ENCODE data around the gene PAPPA2. TPM values are rescaled to one million over a fixed set of nuclear protein-coding genes. Genes with fewer than 3 reads are reported as not detected.

The PAPPA2 gene
- total RNA-seq, 1 experiment from 2014 or later: 0.03 TPM

DNA sequence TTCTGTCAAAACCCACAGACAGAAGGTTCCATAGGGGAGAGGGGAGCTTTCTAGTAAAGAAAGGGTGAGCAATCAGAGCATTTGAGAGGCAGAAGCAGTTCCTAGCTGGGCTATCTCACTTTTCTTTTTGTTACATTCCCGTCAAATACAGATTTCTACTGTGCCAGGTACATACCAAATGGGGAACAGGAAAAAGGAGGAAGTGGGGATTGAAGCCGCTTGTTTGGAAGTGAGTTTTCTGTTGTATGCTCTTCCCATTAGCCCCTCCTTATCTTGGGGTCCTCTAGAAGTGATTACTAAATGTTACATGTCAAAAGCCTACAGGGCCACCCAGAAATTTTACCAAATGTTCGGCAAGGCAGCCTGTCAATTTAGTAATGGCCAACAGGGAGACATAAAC, 116.1 kb downstream of the PAPPA2 start:
- DNase-seq (ENCODE audit: low read depth, low spot score) (no peak), ATAC-seq (no peak)
- Histone ChIP-seq H3K4me1 (ENCODE audit: control insufficient read depth, insufficient read depth, low read length) (no peaks in the 10 kb centered on the region), H3K27ac (ENCODE audit: low read length) (no peak overlapping the region), H3K27me3 (ENCODE audit: control insufficient read depth, insufficient read depth, low read length) (no peaks in the 10 kb centered on the region), H3K4me3 (ENCODE audit: low read depth in 2 of 2, low read length in 2 of 2) (no peak overlapping the region), H3K36me3 (ENCODE audit: control insufficient read depth, insufficient read depth, low read length) (no peaks in the 10 kb centered on the region), H3K9me3 (ENCODE audit: control insufficient read depth, insufficient read depth, low read depth, low read length) (no peaks in the 10 kb centered on the region)
- in situ Hi-C loops (cut with HindIII; ENCODE audit: low pct_unique_long_range_greater_than_20kb, low sequenced_read_pairs) (no loop called here), intact Hi-C loops (cut with micrococcal nuclease; ENCODE audit: unreplicated experiment) (no loop called here)
- TF ChIP-seq TCF7L2 (IDR thresholded peaks at IDR 0.05; ENCODE audit: low read depth, low read length): no peak
- TF ChIP-seq SIN3A (IDR thresholded peaks at IDR 0.05; ENCODE audit: borderline replicate concordance, insufficient read depth, low read depth, low read length): no peak
- TF ChIP-seq, protein P1, sequence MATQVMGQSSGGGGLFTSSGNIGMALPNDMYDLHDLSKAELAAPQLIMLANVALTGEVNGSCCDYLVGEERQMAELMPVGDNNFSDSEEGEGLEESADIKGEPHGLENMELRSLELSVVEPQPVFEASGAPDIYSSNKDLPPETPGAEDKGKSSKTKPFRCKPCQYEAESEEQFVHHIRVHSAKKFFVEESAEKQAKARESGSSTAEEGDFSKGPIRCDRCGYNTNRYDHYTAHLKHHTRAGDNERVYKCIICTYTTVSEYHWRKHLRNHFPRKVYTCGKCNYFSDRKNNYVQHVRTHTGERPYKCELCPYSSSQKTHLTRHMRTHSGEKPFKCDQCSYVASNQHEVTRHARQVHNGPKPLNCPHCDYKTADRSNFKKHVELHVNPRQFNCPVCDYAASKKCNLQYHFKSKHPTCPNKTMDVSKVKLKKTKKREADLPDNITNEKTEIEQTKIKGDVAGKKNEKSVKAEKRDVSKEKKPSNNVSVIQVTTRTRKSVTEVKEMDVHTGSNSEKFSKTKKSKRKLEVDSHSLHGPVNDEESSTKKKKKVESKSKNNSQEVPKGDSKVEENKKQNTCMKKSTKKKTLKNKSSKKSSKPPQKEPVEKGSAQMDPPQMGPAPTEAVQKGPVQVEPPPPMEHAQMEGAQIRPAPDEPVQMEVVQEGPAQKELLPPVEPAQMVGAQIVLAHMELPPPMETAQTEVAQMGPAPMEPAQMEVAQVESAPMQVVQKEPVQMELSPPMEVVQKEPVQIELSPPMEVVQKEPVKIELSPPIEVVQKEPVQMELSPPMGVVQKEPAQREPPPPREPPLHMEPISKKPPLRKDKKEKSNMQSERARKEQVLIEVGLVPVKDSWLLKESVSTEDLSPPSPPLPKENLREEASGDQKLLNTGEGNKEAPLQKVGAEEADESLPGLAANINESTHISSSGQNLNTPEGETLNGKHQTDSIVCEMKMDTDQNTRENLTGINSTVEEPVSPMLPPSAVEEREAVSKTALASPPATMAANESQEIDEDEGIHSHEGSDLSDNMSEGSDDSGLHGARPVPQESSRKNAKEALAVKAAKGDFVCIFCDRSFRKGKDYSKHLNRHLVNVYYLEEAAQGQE (IDR thresholded peaks at IDR 0.05; ENCODE audit: insufficient read depth in 1 of 2, low read depth in 2 of 2, low read length in 1 of 2): no peak
- TF ChIP-seq, protein P2, sequence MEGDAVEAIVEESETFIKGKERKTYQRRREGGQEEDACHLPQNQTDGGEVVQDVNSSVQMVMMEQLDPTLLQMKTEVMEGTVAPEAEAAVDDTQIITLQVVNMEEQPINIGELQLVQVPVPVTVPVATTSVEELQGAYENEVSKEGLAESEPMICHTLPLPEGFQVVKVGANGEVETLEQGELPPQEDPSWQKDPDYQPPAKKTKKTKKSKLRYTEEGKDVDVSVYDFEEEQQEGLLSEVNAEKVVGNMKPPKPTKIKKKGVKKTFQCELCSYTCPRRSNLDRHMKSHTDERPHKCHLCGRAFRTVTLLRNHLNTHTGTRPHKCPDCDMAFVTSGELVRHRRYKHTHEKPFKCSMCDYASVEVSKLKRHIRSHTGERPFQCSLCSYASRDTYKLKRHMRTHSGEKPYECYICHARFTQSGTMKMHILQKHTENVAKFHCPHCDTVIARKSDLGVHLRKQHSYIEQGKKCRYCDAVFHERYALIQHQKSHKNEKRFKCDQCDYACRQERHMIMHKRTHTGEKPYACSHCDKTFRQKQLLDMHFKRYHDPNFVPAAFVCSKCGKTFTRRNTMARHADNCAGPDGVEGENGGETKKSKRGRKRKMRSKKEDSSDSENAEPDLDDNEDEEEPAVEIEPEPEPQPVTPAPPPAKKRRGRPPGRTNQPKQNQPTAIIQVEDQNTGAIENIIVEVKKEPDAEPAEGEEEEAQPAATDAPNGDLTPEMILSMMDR (IDR thresholded peaks at IDR 0.05): no peak
- no peak for TF ChIP-seq POLR2AphosphoS5 (IDR thresholded peaks at IDR 0.05; ENCODE audit: low read depth, low read length)
- no TSS peak for BruUV-seq (replicated peaks)
- ChIA-PET POLR2A (no interaction called here), CTCF (no interaction called here)

DNA sequence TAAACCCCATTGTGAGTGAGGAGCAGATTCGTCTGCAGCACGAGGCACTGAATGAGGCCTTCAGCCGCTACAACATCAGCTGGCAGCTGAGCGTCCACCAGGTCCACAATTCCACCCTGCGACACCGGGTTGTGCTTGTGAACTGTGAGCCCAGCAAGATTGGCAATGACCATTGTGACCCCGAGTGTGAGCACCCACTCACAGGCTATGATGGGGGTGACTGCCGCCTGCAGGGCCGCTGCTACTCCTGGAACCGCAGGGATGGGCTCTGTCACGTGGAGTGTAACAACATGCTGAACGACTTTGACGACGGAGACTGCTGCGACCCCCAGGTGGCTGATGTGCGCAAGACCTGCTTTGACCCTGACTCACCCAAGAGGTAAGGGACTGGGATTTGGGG, 132.2 kb downstream of the PAPPA2 start:
- Histone ChIP-seq H3K9me3 (ENCODE audit: control insufficient read depth, insufficient read depth, low read depth, low read length) (no peaks in the 10 kb centered on the region), H3K27me3 (ENCODE audit: control insufficient read depth, insufficient read depth, low read length) (no peaks in the 10 kb centered on the region), H3K4me1 (ENCODE audit: control insufficient read depth, insufficient read depth, low read length) (no peaks in the 10 kb centered on the region), H3K36me3 (ENCODE audit: control insufficient read depth, insufficient read depth, low read length) (no peaks in the 10 kb centered on the region), H3K4me3 (ENCODE audit: low read depth in 2 of 2, low read length in 2 of 2) (no peak overlapping the region), H3K27ac (ENCODE audit: low read length) (no peak overlapping the region)
- BruUV-seq (replicated peaks): no TSS peak
- DNase-seq (ENCODE audit: low read depth, low spot score) (no peak), ATAC-seq (no peak)
- intact Hi-C loops (cut with micrococcal nuclease; ENCODE audit: unreplicated experiment) (no loop called here), in situ Hi-C loops (cut with HindIII; ENCODE audit: low pct_unique_long_range_greater_than_20kb, low sequenced_read_pairs) (no loop called here)
- TF ChIP-seq, protein P1 (IDR thresholded peaks at IDR 0.05; ENCODE audit: insufficient read depth in 1 of 2, low read depth in 2 of 2, low read length in 1 of 2): no peak
- CTCF ChIA-PET: no interaction called here
- POLR2A ChIA-PET: no interaction called here
